Keratinocyte (primary cell): ENCODE data around the gene TK2. TPM values are rescaled to one million over a fixed set of nuclear protein-coding genes. Genes with fewer than 3 reads are reported as not detected.
"Not testable (repeated sequence)": the region's sequence is repeated elsewhere in the genome, so short reads cannot be mapped to it uniquely, and the experiment has no call there.

ENCODE experiments used
- DNase-seq: peaks from one replicate; pipeline ENCODE4 v3.0.0-alpha.2; 2011; ENCODE audit warnings: low read depth, missing footprints, low spot score
- FAIRE-seq: peaks from 2 replicates; lab custom pipeline; 2011; peaks lifted over from hg19 to GRCh38; lab: Jason Lieb, UNC
- H2AFZ ChIP-seq: 2 replicates; pipeline ENCODE4 v1.6.0; 2012; ENCODE audit warnings: low read length, control low read depth, inconsistent platforms; ENCODE audit not compliant: control insufficient read depth
- H3K27ac ChIP-seq: 2 replicates; pipeline ENCODE4 v1.5.1; 2011; ENCODE audit warnings: low read length; ENCODE audit not compliant: control insufficient read depth, insufficient read depth
- H3K27me3 ChIP-seq: 3 replicates; pipeline ENCODE4 v1.6.0; 2011; ENCODE audit warnings: low read length; ENCODE audit not compliant: control insufficient read depth, insufficient read depth; ENCODE audit errors: extremely low read depth
- H3K36me3 ChIP-seq, 2 experiments: 2 replicates in 1 of 2; 3 replicates in 1 of 2; pipeline ENCODE4 v1.5.1; 2011; ENCODE audit warnings: low read length in 2 of 2, mild to moderate bottlenecking in 1 of 2; ENCODE audit not compliant: control insufficient read depth in 2 of 2, insufficient read depth in 2 of 2; ENCODE audit errors: extremely low read depth in 1 of 2
- H3K4me1 ChIP-seq: 3 replicates; pipeline ENCODE4 v1.5.1; 2011; ENCODE audit warnings: low read length; ENCODE audit not compliant: control insufficient read depth, insufficient read depth; ENCODE audit errors: extremely low read depth
- H3K4me2 ChIP-seq: 3 replicates; pipeline ENCODE4 v1.6.0; 2011; ENCODE audit warnings: low read depth, low read length; ENCODE audit not compliant: control insufficient read depth, insufficient read depth; ENCODE audit errors: extremely low read depth
- H3K4me3 ChIP-seq, 3 experiments: fragments of 200-600 bp in 1 of 3; sonication (generic) in 1 of 3; 2 replicates in 2 of 3; 3 replicates in 1 of 3; pipeline ENCODE4 v1.5.1; 2011 to 2016; ENCODE audit warnings: low read length in 3 of 3, mild to moderate bottlenecking in 3 of 3, control low read depth in 2 of 3, inconsistent platforms in 1 of 3, low read depth in 1 of 3, mixed read lengths in 1 of 3, mixed run types in 1 of 3, moderate library complexity in 1 of 3; ENCODE audit not compliant: control insufficient read depth in 2 of 3, insufficient read depth in 2 of 3; ENCODE audit errors: extremely low read depth in 1 of 3
- H3K79me2 ChIP-seq: 2 replicates; pipeline ENCODE4 v1.6.0; 2012; ENCODE audit warnings: low read length; ENCODE audit not compliant: control insufficient read depth, insufficient read depth
- H3K9ac ChIP-seq: 3 replicates; pipeline ENCODE4 v1.6.0; 2011; ENCODE audit warnings: low read length; ENCODE audit not compliant: control insufficient read depth, insufficient read depth; ENCODE audit errors: extremely low read depth
- H3K9me1 ChIP-seq: 3 replicates; pipeline ENCODE4 v1.6.0; 2011; ENCODE audit warnings: low read length; ENCODE audit not compliant: control insufficient read depth, insufficient read depth; ENCODE audit errors: extremely low read depth
- H3K9me3 ChIP-seq: 2 replicates; pipeline ENCODE4 v1.5.1; 2012; ENCODE audit warnings: low read depth, low read length; ENCODE audit not compliant: control insufficient read depth
- H4K20me1 ChIP-seq: 3 replicates; pipeline ENCODE4 v1.6.0; 2011; ENCODE audit warnings: low read length; ENCODE audit not compliant: control insufficient read depth, insufficient read depth; ENCODE audit errors: extremely low read depth
- EZH2 ChIP-seq: IDR thresholded peaks from one replicate; pipeline ENCODE4 v1.6.1; 2012; ENCODE audit warnings: inconsistent platforms, mild to moderate bottlenecking, low read length, moderate library complexity
- dilution Hi-C: fragments of 300-500 bp; cut with MboI; formaldehyde crosslinking; loops from one replicate; pipeline ENCODE4 v1.7.0; 2020; ENCODE audit warnings: low sequenced_read_pairs; ENCODE audit not compliant: extremely low pct_ligation_motif_present
- polyA plus RNA-seq, 5 experiments: library from polyadenylated mRNA; depleted of rRNA in 3 of 5; stranded (reverse) in 3 of 5; stranded (forward) in 1 of 5; unstranded in 1 of 5; fragments of >200 nt; gene quantifications; 1 replicate in 1 of 5; 2 replicates in 3 of 5; 3 replicates in 1 of 5; pipeline versions ENCODE4 v1.2.1 to v1.2.3, GENCODE V29; 2011 to 2012; ENCODE audit warnings: missing spikeins in 2 of 5, low read depth in 1 of 5, low replicate concordance in 1 of 5
- TF ChIP-seq, protein P1 (sequence below), 3 experiments: IDR thresholded peaks in 1 of 3; conservative IDR thresholded peaks in 1 of 3; optimal IDR thresholded peaks in 1 of 3; 2 replicates in 2 of 3; 3 replicates in 1 of 3; pipeline versions ENCODE3 to v1.5.1; 2011; ENCODE audit warnings: low read length in 3 of 3, mild to moderate bottlenecking in 3 of 3, moderate library complexity in 2 of 3, control low read depth in 1 of 3, inconsistent platforms in 1 of 3; ENCODE audit not compliant: insufficient read depth in 2 of 3; ENCODE audit errors: extremely low read depth in 1 of 3

Gene TK2
- polyA plus RNA-seq, 1 donor (not counting 4 experiments of a cell fraction or from before 2014, with no cell fraction given), result 19.7 TPM

DNA sequence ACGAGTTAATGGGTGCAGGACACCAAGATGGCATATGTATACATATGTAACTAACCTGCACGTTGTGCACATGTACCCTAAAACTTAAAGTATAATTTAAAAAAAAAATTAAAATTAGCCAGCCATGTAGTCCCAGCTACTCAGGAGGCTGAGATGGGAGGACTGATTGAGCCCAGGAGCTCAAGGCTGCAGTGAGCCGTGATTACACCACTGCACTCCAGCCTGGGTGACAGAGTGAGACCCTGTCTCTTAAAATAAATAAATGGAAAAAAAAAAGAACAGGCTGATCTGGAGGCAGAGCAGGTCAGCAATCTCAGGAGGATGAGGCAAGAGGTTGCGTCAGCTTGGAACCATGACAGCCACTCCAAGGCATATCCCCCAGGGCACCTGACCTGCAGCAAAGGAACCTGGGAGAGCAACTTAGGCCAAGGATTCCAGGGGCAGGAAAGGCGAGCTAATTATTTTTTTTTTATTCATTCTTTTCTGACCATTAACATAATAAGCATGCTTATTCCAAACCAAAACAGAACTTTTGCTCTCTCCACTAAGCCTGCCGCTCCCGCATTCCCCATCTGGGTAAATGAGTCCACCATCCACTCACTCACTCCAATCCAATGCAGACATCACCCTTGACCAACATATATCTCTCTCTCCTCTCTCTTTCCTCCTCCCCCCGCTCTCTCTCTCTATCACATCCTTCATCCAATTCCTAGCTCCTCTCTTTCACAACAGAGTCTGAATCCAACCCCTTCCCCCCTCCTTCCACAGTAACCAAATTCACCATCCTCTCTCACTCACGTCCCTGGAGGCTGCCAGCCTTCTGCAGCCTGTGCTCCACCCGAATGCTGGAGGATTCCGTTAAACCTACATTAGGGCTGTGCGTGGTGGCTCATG is 47.7 kb downstream of the TK2 start:
- Histone ChIP-seq H3K9me1 (no peaks in the 10 kb centered on the region), H3K4me3 (no peak overlapping the region), H4K20me1 (no peaks in the 10 kb centered on the region), H3K36me3 (no peaks in the 10 kb centered on the region), H2AFZ (no peak overlapping the region), H3K9me3 (no peaks in the 10 kb centered on the region), H3K27ac (no peak overlapping the region), H3K9ac (no peak overlapping the region), H3K4me1 (no peaks in the 10 kb centered on the region), H3K4me2 (no peak overlapping the region), H3K79me2 (no peaks in the 10 kb centered on the region), H3K27me3 (no peaks in the 10 kb centered on the region)
- TF ChIP-seq EZH2, result no peak
- TF ChIP-seq, protein P1, sequence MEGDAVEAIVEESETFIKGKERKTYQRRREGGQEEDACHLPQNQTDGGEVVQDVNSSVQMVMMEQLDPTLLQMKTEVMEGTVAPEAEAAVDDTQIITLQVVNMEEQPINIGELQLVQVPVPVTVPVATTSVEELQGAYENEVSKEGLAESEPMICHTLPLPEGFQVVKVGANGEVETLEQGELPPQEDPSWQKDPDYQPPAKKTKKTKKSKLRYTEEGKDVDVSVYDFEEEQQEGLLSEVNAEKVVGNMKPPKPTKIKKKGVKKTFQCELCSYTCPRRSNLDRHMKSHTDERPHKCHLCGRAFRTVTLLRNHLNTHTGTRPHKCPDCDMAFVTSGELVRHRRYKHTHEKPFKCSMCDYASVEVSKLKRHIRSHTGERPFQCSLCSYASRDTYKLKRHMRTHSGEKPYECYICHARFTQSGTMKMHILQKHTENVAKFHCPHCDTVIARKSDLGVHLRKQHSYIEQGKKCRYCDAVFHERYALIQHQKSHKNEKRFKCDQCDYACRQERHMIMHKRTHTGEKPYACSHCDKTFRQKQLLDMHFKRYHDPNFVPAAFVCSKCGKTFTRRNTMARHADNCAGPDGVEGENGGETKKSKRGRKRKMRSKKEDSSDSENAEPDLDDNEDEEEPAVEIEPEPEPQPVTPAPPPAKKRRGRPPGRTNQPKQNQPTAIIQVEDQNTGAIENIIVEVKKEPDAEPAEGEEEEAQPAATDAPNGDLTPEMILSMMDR (optimal IDR thresholded peaks at IDR 0.05 in 1 of 3, IDR thresholded peaks at IDR 0.05 in 1 of 3, conservative IDR thresholded peaks at IDR 0.05 in 1 of 3; ENCODE audit: extremely low read depth in 1 of 3, insufficient read depth in 2 of 3, low read length in 3 of 3), result no peak
- FAIRE-seq, result no peak
- DNase-seq, result no peak
- dilution Hi-C loops, result no loop called here

DNA sequence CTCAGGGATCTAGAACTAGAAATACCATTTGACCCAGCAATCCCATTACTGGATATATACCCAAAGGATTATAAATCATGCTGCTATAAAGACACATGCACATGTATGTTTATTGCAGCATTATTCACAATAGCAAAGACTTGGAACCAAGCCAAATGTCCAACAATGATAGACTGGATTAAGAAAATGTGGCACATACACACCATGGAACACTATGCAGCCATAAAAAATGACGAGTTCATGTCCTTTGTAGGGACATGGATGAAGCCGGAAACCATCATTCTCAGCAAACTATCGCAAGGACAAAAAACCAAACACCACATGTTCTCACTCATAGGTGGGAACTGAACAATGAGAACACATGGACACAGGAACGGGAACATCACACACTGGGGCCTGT is 48.4 kb downstream of the TK2 start:
- H3K4me3 ChIP-seq, H2AFZ ChIP-seq, H3K27ac ChIP-seq, dilution Hi-C loops, H3K9me3 ChIP-seq, H3K36me3 ChIP-seq, H3K9ac ChIP-seq, H3K4me1 ChIP-seq, H3K4me2 ChIP-seq, H3K27me3 ChIP-seq, H3K9me1 ChIP-seq, DNase-seq, FAIRE-seq, H3K79me2 ChIP-seq, H4K20me1 ChIP-seq: not testable (repeated sequence)

DNA sequence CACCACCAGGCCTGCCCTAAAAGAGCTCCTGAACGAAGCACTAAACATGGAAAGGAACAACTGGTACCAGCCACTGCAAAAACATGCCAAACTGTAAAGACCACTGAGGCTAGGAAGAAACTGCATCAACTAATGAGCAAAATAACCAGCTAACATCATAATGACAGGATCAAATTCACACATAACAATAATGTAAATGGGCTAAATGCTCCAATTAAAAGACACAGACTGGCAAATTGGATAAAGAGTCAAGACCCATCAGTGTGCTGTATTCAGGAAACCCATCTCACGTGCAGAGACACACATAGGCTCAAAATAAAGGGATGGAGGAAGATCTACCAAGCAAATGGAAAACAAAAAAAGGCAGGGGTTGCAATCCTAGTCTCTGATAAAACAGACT is 52.0 kb downstream of the TK2 start:
- H3K9me3 ChIP-seq, H3K9ac ChIP-seq, H3K27me3 ChIP-seq, H3K79me2 ChIP-seq, H4K20me1 ChIP-seq, H2AFZ ChIP-seq, H3K9me1 ChIP-seq, FAIRE-seq, dilution Hi-C loops, DNase-seq, H3K36me3 ChIP-seq, H3K4me1 ChIP-seq, H3K4me3 ChIP-seq, H3K4me2 ChIP-seq, H3K27ac ChIP-seq: not testable (repeated sequence)

DNA sequence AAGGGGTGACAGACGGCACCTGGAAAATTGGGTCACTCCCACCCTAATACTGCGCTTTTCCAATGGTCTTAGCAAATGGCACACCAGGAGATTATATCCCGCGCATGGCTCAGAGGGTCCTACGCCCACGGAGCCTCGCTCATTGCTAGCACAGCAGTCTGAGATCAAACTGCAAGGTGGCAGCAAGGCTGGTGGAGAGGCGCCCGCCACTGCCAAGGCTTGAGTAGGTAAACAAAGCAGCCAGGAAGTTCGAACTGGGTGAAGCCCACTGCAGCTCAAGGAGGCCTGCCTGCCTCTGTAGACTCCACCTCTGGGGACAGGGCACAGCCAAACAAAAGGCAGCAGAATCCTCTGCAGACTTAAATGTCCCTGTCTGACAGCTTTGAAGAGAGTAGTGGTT is 53.7 kb downstream of the TK2 start:
- H3K9me3 ChIP-seq, FAIRE-seq, H3K27ac ChIP-seq, H3K4me3 ChIP-seq, H3K9me1 ChIP-seq, H3K27me3 ChIP-seq, H3K36me3 ChIP-seq, H3K4me1 ChIP-seq, H4K20me1 ChIP-seq, dilution Hi-C loops, H3K79me2 ChIP-seq, H3K9ac ChIP-seq, H2AFZ ChIP-seq, H3K4me2 ChIP-seq, DNase-seq: not testable (repeated sequence)
